ENCODE measurements around the gene CBX4.

CBX4 gene

GRCh38 chr17:79812353-79813258 is 26.6 kb downstream of the CBX4 start:
- Histone ChIP-seq H3K4me3 (ENCODE audit: insufficient read length, low read depth) (peak overlapping the region; percentile 37), H3K9me3 (ENCODE audit: insufficient read depth, low read length) (no peaks in the 10 kb centered on the region), H3K36me3 (ENCODE audit: insufficient read depth, insufficient read length, low read length) (no peaks in the 10 kb centered on the region), H3K9ac (ENCODE audit: insufficient read length, low read depth) (peak overlapping the region; percentile 32), H3K4me1 (ENCODE audit: insufficient read depth, insufficient read length) (peaks cover 33% of the 10 kb centered on the region), H3K27me3 (ENCODE audit: insufficient read depth, insufficient read length) (peaks cover 94% of the 10 kb centered on the region)
- DNase-seq (ENCODE audit: low read depth, low spot score): no peak
- peak; percentile 55 for TF ChIP-seq SUZ12 (IDR thresholded peaks at IDR 0.05; ENCODE audit: extremely low read depth, insufficient read depth, insufficient read length)
- TF ChIP-seq ZNF274 (IDR thresholded peaks at IDR 0.05; ENCODE audit: low read depth, low read length): no peak

- TF ChIP-seq ZNF274 (IDR thresholded peaks at IDR 0.05; ENCODE audit: low read depth, low read length): no peak
- peak; percentile 84 for TF ChIP-seq SUZ12 (IDR thresholded peaks at IDR 0.05; ENCODE audit: extremely low read depth, insufficient read depth, insufficient read length)
- DNase-seq (ENCODE audit: low read depth, low spot score): no peak
- Histone ChIP-seq H3K9me3 (ENCODE audit: insufficient read depth, low read length) (no peaks in the 10 kb centered on the region), H3K9ac (ENCODE audit: insufficient read length, low read depth) (peak overlapping the region; percentile 61), H3K27me3 (ENCODE audit: insufficient read depth, insufficient read length) (peaks cover 94% of the 10 kb centered on the region), H3K36me3 (ENCODE audit: insufficient read depth, insufficient read length, low read length) (no peaks in the 10 kb centered on the region), H3K4me3 (ENCODE audit: insufficient read length, low read depth) (no peak overlapping the region), H3K4me1 (ENCODE audit: insufficient read depth, insufficient read length) (peaks cover 33% of the 10 kb centered on the region)
Observed at GRCh38 chr17:79811868-79812352, 27.3 kb downstream of the CBX4 start.

- Histone ChIP-seq H3K4me3 (ENCODE audit: insufficient read length, low read depth) (peak overlapping the region; percentile 8), H3K9ac (ENCODE audit: insufficient read length, low read depth) (peak overlapping the region; percentile 70), H3K4me1 (ENCODE audit: insufficient read depth, insufficient read length) (peaks cover 36% of the 10 kb centered on the region), H3K9me3 (ENCODE audit: insufficient read depth, low read length) (no peaks in the 10 kb centered on the region), H3K27me3 (ENCODE audit: insufficient read depth, insufficient read length) (peaks cover 94% of the 10 kb centered on the region), H3K36me3 (ENCODE audit: insufficient read depth, insufficient read length, low read length) (no peaks in the 10 kb centered on the region)
- DNase-seq (ENCODE audit: low read depth, low spot score): no peak
- TF ChIP-seq YY1 (IDR thresholded peaks at IDR 0.05; ENCODE audit: insufficient read depth, insufficient read length) (no peak), SUZ12 (IDR thresholded peaks at IDR 0.05; ENCODE audit: extremely low read depth, insufficient read depth, insufficient read length) (peak; percentile 82)
Observed at GRCh38 chr17:79811011-79811867, 28.0 kb downstream of the CBX4 start.

- Histone ChIP-seq H3K36me3 (ENCODE audit: insufficient read depth, insufficient read length, low read length) (no peaks in the 10 kb centered on the region), H3K4me1 (ENCODE audit: insufficient read depth, insufficient read length) (peaks cover 32% of the 10 kb centered on the region), H3K27me3 (ENCODE audit: insufficient read depth, insufficient read length) (peaks cover 94% of the 10 kb centered on the region), H3K9ac (ENCODE audit: insufficient read length, low read depth) (no peak overlapping the region), H3K4me3 (ENCODE audit: insufficient read length, low read depth) (no peak overlapping the region), H3K9me3 (ENCODE audit: insufficient read depth, low read length) (no peaks in the 10 kb centered on the region)
- TF ChIP-seq YY1 (IDR thresholded peaks at IDR 0.05; ENCODE audit: insufficient read depth, insufficient read length): no peak
- TF ChIP-seq SUZ12 (IDR thresholded peaks at IDR 0.05; ENCODE audit: extremely low read depth, insufficient read depth, insufficient read length): no peak
- no peak for TF ChIP-seq ZNF274 (IDR thresholded peaks at IDR 0.05; ENCODE audit: low read depth, low read length)
- DNase-seq (ENCODE audit: low read depth, low spot score): no peak
Observed at GRCh38 chr17:79810130-79811010, 28.9 kb downstream of the CBX4 start.

- TF ChIP-seq YY1 (IDR thresholded peaks at IDR 0.05; ENCODE audit: insufficient read depth, insufficient read length) (no peak), SUZ12 (IDR thresholded peaks at IDR 0.05; ENCODE audit: extremely low read depth, insufficient read depth, insufficient read length) (peak; percentile 5)
- H3K9me3 ChIP-seq (ENCODE audit: insufficient read depth, low read length): no peaks in the 10 kb centered on the region
- H3K27me3 ChIP-seq (ENCODE audit: insufficient read depth, insufficient read length): peaks cover 94% of the 10 kb centered on the region
- H3K9ac ChIP-seq (ENCODE audit: insufficient read length, low read depth): no peak overlapping the region
- no peak overlapping the region for H3K4me3 ChIP-seq (ENCODE audit: insufficient read length, low read depth)
- DNase-seq (ENCODE audit: low read depth, low spot score): no peak
- H3K4me1 ChIP-seq (ENCODE audit: insufficient read depth, insufficient read length): peaks cover 28% of the 10 kb centered on the region
- H3K36me3 ChIP-seq (ENCODE audit: insufficient read depth, insufficient read length, low read length): no peaks in the 10 kb centered on the region
Observed at GRCh38 chr17:79809530-79810129, 29.6 kb downstream of the CBX4 start.

- no peak overlapping the region for H3K4me3 ChIP-seq (ENCODE audit: insufficient read length, low read depth)
- peaks cover 94% of the 10 kb centered on the region for H3K27me3 ChIP-seq (ENCODE audit: insufficient read depth, insufficient read length)
- no peak overlapping the region for H3K9ac ChIP-seq (ENCODE audit: insufficient read length, low read depth)
- DNase-seq (ENCODE audit: low read depth, low spot score): no peak
- TF ChIP-seq SUZ12 (IDR thresholded peaks at IDR 0.05; ENCODE audit: extremely low read depth, insufficient read depth, insufficient read length) (no peak), YY1 (IDR thresholded peaks at IDR 0.05; ENCODE audit: insufficient read depth, insufficient read length) (no peak), ZNF274 (IDR thresholded peaks at IDR 0.05; ENCODE audit: low read depth, low read length) (no peak)
- H3K9me3 ChIP-seq (ENCODE audit: insufficient read depth, low read length): no peaks in the 10 kb centered on the region
- H3K4me1 ChIP-seq (ENCODE audit: insufficient read depth, insufficient read length): peaks cover 26% of the 10 kb centered on the region
- H3K36me3 ChIP-seq (ENCODE audit: insufficient read depth, insufficient read length, low read length): no peaks in the 10 kb centered on the region
Observed at GRCh38 chr17:79808763-79809529, 30.3 kb downstream of the CBX4 start.
